ENCODE measurements around the gene COBL. TPM values are rescaled to one million over a fixed set of nuclear protein-coding genes. Genes with fewer than 3 reads are reported as not detected.

The COBL gene
- total RNA-seq, 6 experiments from 2014 or later, result not detected

GRCh38 chr7:51114501-51114900 lies 202.1 kb downstream of the COBL start:
- Mint-ChIP-seq H3K9me3 (no peaks in the 10 kb centered on the region; the same call in 1 of the 2 replicates), H3K4me1 (ENCODE audit: low read depth) (no peaks in the 10 kb centered on the region), H3K4me3 (no peak overlapping the region), H3K27ac (no peak overlapping the region), H3K27me3 (ENCODE audit: insufficient read depth) (peaks cover 17% of the 10 kb centered on the region), H3K36me3 (ENCODE audit: low read depth) (no peaks in the 10 kb centered on the region)
- TF ChIP-seq CTCF (IDR thresholded peaks at IDR 0.05), result no peak
- no peak for DNase-seq

- H3K36me3 Mint-ChIP-seq (ENCODE audit: low read depth), result no peaks in the 10 kb centered on the region
- TF ChIP-seq CTCF (IDR thresholded peaks at IDR 0.05), result no peak
Observed at GRCh38 chr7:51113962-51114361, 202.6 kb downstream of the COBL start.

DNA sequence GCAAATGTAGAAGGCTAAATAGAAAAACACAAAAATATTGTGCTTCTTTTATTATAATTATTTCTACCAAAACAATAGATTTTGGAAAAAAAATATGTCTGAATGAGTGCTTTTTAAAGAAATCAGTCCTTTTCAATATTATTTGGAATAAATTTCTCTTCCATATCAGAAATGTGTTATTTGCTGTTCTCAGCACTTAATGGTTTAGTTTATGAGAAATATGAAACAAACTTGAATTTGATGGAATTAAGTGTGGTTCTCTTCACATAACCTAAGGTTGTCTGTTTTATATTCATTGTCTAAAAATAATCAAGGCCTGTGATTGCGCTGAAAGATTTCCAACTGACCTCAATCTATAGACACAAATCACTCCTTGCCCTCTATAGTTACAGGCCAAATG lies 203.0 kb downstream of the COBL start:
- Mint-ChIP-seq H3K36me3 (ENCODE audit: low read depth) (no peaks in the 10 kb centered on the region), H3K27ac (no peak overlapping the region), H3K27me3 (ENCODE audit: insufficient read depth) (peaks cover 22% of the 10 kb centered on the region), H3K4me1 (ENCODE audit: low read depth) (no peaks in the 10 kb centered on the region), H3K9me3 (no peaks in the 10 kb centered on the region; the same call in 1 of the 2 replicates), H3K4me3 (no peak overlapping the region)
- DNase-seq, result no peak
- no peak for TF ChIP-seq CTCF (IDR thresholded peaks at IDR 0.05)

More at GRCh38 chr7:51113962-51114361, 202.6 kb downstream of the COBL start:
- H3K4me3 Mint-ChIP-seq, result no peak overlapping the region
- H3K27me3 Mint-ChIP-seq (ENCODE audit: insufficient read depth), result peaks cover 21% of the 10 kb centered on the region
- DNase-seq, result no peak
- H3K9me3 Mint-ChIP-seq, result no peaks in the 10 kb centered on the region; the same call in 1 of the 2 replicates
- H3K27ac Mint-ChIP-seq, result no peak overlapping the region
- no peaks in the 10 kb centered on the region for H3K4me1 Mint-ChIP-seq (ENCODE audit: low read depth)

GRCh38 chr7:51111241-51111940 lies 205.2 kb downstream of the COBL start:
- no peak overlapping the region for H3K4me3 Mint-ChIP-seq
- no peaks in the 10 kb centered on the region for H3K36me3 Mint-ChIP-seq (ENCODE audit: low read depth)
- no peaks in the 10 kb centered on the region for H3K4me1 Mint-ChIP-seq (ENCODE audit: low read depth)
- no peak for TF ChIP-seq CTCF (IDR thresholded peaks at IDR 0.05)
- no peak overlapping the region for H3K27ac Mint-ChIP-seq
- no peaks in the 10 kb centered on the region; the same call in 1 of the 2 replicates for H3K9me3 Mint-ChIP-seq
- no peak for DNase-seq
- H3K27me3 Mint-ChIP-seq (ENCODE audit: insufficient read depth), result peaks cover 22% of the 10 kb centered on the region

- H3K4me1 Mint-ChIP-seq (ENCODE audit: low read depth), result no peaks in the 10 kb centered on the region
- H3K36me3 Mint-ChIP-seq (ENCODE audit: low read depth), result no peaks in the 10 kb centered on the region
- no peak for DNase-seq
- no peaks in the 10 kb centered on the region for H3K9me3 Mint-ChIP-seq
- H3K4me3 Mint-ChIP-seq, result no peak overlapping the region
- TF ChIP-seq CTCF (IDR thresholded peaks at IDR 0.05), result no peak
- no peak overlapping the region for H3K27ac Mint-ChIP-seq
- H3K27me3 Mint-ChIP-seq (ENCODE audit: insufficient read depth), result peaks cover 29% of the 10 kb centered on the region
Observed at GRCh38 chr7:51108134-51108533, 208.5 kb downstream of the COBL start.

Data from HFFc6 (cell line).